Limb (tissue), 2 donors: ENCODE results near the gene PRMT3.
"Not testable (repeated sequence)": the region's sequence is repeated elsewhere in the genome, so short reads cannot be mapped to it uniquely, and the experiment has no call there.

Source experiments
- DNase-seq, 2 donors: peaks; one replicate each; pipeline ENCODE4 v3.0.0-alpha.2; 2016; ENCODE audit errors: extremely low spot score in 2 of 2

Gene PRMT3

DNA sequence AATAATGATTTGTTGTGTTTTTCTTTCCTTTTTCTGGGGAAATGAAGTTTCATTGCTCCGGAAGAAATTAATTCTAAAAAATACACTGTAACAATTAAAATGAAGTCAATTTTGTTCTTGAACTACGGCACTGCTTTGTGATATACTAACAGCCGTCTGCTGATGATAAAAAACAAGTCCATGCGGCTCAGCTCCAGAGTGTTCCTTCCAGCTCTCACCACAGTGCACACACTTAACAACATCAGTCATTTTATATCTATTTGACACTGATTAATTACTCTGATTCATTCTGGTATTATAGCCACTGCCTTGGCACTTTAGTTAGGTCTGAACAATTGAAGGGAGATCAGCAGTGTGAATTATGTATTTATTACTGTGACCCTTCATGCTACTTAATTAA is 114.5 kb downstream of the PRMT3 start:
- DNase-seq, result no peak

DNA sequence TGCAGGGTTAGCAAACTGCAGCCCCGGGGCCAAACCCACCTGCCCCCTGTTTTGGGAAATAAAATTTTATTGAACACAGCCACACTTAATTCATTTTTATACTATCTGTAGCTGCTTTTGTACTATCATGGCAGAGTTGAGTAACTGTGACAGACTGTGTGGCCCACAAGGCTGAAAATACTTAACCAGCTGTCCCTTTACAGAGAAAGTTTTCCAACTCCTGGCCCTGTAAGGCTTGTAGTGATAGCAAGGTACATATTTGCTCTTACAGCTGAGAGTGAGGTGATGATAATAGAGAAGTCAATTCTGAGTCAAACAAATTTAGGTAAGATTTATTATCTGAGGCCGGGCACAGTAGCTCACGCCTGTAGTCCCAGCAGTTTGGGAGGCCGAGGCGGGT is 124.5 kb downstream of the PRMT3 start:
- DNase-seq, result no peak

DNA sequence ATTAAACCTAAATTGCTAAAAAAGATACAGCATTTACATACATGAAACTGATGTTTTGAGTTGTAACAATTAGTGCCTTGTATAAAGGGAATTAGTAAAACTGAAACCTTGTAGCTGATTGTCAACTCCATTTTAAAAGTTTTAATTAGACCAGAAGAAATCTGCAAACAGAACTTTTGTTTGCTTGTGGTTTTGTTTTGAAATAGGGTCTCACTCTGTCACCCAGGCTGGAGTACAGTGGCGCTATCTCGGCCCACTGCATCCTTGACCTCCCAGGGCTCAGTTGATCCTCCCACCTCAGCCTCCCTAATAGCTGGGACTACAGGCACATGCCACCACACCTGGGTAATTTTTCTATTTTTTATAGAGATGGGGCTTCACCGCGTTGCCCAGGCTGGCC is 125.4 kb downstream of the PRMT3 start:
- no peak for DNase-seq

DNA sequence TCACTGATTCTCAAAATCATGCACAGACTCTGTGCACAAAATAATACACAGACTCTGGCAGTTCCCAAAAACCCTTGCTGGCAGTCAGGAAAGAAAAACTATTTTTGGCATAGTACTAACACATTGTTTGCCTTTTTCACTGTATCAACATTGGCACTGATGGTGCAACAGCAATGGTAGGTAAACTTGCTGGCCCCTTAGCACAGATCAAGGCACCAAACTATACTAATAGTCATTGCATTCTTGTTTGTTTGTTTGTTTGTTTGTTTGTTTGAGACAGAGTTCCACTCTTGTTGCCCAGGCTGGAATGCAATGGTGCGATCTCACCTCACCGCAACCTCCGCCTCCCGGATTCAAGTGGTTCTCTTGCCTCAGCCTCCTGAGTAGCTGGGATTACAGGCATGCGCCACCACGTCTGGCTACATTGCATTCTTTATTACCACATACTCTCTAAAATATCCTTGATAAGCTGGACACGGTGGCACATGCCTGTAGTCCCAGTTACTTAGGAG is 130.9 kb downstream of the PRMT3 start:
- no peak for DNase-seq

DNA sequence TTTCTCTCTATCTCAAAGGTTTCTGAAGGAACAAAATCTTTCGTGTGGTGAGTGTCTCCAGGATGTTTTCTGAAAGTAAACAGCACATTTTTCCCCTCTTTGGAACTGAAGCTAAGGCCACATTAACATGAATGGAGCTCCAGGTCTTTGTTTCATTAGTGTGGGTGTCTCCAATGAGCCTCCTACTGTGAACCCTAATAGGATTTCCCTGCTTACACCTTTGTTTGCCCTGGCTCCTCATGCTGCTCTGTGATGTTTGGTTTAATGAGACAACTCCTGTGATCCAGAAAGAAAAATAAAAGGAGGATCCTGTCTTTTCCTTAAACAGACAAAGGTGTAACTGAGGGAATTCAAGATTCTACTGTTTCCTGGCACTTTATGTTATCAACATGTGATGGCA is 135.0 kb downstream of the PRMT3 start:
- DNase-seq, result no peak

DNA sequence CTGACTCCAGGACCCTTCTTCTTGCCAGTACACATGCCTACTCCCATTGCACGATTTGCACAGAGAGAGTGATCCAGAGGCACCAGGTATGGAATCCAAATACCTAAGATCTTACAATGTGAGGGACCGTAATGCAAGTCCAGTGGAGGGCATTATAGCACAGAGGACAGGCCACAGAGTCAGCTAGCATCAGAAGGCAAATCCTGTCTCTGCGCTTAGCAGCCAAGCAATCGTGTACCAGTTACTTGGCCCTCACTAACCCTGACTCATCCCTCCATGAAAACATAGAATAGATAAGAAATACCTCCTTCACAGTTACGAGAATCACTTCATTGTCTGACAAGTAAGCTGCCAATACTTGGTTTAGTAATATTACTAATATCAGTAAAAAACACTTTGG is 142.2 kb downstream of the PRMT3 start:
- no peak for DNase-seq

DNA sequence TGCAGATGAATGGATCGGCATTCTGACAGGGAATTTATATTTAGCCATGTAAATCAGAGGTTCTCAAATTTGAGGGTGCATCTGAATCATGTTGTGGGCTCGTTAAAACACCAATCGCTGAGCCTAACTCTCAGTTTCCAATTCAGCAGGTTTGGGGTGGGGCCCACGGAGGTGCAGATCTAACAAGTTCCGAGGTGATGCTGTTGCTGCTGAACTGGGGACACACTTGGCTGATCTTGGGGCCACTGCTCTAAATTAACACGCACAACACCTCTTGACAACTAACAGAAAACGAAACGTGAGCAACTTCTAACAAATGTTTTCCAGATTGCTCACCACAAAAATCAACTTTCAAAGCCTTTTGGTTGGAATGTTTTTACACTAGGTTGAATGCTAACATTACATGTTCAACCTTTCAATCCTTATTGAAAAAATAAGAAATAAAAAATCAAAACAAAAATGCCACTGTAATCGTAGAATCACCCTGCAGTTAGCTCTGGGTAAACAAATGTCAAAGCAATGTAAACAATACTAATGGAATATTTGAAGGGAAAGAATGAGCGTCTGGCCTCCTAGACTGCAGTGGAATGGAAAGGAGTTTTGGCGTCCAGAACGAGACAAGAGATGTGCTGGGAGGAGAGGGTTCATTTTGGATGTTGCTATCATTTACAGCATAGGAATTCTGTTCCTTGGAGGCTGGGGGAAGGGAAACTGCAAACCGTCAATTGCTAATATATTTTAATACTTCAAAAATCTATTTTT is 143.6 kb downstream of the PRMT3 start:
- no peak for DNase-seq

DNA sequence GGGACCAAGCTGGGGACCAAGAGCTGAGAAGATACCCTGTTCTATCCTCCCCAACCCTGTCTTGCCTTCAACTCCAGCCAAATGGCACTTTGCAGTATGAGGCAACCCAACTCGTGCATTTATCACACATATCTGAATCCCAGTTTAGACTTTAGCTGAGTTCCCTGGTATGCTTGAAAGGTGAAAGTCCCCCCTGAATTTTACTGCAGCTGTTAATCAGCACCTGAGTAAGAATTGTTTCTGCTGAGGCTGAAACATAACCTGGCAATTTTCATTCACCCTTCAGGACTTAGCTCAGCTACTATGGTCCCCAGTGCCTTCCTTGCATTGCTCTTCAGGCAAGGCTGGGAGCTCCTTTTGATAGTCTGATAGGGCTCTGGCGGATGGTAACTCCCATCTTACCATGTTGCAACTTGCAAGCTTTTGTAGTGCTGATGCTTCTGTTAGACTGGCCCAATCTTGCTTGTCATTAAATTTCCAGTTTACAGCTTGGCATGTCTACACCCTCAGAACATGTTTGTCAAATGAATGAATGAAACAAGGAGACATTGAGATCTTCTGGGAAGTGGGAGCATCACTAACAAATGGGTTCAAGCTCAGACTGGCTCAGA is 147.9 kb downstream of the PRMT3 start:
- no peak for DNase-seq

DNA sequence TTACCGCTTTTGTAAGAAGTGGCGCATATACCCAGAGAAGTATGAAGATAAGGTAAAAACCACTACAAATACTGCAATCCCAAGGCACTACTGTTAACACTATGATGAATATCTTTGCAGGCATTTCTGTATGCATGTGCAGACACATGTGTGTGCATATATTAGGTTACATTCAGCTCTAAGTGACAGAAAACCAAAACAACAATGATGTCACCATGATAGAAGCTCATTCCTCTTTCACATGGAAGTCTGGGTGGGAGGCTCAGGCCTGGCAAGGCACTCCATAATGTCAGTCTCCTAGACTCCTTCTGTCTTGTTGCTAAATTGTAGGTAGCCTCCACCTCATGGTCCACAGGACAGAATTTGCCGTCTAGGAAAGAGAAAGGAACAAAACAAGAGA is 148.8 kb downstream of the PRMT3 start:
- no peak for DNase-seq

DNA sequence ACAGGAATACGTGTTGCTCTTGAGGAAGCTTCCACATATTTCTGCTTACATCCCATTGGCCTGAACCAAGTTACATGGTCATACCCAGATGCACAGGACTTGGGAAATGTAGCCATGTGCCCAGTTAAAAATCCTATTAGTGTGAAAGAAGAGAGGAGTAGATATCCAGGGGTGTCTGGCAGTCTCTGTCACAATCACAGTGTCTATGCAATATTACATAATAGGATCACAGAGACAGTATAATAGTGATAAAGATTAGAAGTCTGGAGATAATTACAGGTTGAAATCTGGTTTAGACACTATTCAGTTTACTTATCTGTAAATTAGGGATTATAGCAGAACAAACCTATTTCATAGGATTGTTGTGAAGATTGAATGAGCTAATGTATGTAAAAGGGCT is 149.3 kb downstream of the PRMT3 start:
- no peak for DNase-seq

DNA sequence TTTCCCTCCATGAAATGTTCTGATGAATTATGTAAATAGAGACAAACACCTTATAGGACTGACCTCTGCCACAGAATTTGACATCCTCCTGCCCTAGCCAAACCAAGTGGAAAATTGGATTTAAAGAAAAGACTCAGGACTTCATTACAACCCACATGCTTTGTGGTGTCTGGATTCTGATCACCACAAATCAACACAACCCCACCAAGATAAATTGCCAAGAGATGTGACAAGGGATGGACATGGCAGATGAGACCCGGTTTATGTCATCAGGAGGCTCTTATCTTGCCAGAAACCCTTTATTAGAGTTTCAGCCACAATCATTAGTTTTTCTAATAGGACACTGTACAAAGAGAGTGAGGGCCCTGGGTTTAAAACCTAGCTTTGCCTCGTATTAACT is 154.0 kb downstream of the PRMT3 start:
- DNase-seq, result no peak

DNA sequence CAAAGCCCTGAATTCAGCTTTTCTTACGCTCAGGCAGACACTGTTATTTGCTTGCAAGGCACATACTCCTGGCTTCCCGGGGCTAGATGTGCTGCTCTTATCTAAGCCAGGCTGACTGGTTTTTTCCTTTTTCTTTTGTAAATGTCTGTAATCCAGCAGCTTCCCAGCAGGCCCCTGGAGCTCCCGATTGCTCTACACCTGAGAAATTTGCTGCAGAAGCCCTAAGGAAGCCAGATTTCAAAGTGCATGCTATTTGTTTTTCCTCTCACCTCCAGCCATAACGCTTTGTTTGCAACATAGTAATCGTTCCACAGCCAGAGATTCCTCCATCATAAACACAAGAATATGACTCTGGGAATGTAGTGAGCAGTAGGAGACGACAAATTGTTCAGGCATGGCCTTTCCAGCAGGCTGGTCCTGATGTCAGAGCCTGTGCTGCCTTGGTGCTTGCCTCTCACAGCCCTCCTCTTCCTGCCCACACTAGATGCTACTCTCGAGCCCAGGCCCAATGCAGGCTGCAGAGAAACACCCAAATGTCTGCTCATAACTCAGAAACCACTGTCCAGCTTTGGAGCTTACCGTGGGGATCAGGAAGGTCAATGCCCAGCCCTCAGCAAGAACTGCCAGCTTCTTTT is 157.2 kb downstream of the PRMT3 start:
- no peak for DNase-seq

DNA sequence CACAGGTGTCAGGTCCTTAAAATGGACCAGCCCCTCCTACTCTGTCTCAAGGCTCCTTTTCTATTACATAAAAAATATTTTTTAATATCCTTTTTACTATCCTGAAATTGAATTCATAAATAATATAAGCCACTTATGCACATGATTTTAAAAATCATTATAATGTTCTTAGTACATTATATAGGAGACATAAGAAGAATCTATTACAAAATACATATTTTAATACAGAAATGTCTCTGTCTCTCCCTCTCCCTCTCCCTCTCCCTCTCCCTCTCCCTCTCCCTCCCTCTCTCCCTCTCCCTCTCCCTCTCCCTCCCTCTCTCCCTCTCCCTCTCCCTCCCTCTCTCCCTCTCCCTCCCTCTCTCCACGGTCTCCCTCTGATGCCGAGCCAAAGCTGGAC is 159.9 kb downstream of the PRMT3 start:
- DNase-seq, result no peak

DNA sequence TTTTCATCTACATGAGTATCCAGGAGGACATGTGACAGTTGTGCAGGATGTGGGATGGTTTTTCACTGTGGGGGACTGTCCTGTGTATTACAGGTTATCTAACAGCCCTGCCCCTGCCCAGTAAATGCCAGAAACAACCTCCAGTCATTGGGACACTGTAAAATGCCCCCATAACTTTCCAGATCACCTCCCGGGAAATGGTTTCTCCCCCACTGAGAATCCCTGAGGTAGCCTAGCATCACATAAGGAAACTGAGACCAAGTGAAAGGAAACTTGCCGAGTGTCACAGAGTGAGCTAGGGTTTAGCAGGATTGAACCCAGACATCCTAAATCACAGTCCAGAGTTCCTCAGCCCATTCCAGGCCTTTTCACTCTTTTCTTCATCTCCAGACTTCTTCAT is 163.6 kb downstream of the PRMT3 start:
- no peak for DNase-seq

DNA sequence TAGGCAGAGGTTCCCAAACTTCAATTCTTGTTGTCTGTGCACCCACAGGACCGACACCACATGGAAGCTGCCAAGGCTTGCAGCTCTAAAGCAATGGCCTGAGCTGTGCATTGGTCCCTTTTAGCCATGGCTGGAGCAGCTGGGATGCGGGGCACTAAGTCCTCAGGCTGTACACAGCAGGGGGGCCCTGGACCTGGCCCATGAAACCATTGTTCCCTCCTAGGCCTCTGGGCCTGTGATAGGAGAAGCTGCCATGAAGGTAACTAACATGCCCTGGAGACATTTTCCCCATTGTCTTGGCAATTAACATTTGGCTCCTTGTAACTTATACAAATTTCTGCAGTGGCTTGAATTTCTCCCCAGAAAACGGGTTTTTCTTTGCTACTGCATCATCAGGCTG is 168.3 kb downstream of the PRMT3 start:
- no peak for DNase-seq

DNA sequence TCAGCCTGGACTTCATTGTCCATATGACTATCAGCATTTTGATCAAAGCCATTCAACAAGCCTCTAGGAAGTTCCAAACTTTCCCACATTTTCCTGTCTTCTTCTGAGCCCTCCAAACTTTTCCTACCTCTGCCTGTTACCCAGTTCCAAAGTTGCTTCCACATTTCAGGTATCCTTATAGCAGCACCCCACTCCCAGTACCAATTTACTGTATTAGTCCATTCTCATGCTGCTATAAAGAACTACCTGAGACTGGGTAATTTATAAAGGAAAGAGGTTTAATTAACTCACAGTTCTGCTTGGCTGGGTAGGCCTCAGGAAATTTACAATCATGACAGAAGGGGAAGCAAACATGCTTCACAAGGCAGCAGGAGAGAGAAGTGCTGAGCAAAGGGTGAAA is 168.9 kb downstream of the PRMT3 start:
- not testable (repeated sequence) for DNase-seq

DNA sequence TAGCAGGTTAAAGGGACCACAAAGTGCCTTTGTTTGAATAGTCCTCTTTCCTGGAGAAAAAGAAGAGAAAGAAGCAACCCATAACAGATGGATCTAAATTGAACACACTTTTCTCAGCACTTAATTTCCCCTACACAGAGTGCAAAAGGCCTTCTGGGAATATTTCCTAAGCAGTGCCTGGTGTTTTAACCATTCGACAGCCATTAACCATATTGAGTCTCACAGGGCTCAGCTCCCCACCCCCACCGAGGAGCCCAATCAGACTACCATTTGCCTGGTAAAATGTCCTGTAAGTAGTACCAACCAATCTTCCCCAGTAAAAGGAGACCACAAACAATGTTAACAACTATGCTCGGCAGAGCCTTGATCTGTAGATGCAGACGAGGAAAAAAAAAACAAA is 171.2 kb downstream of the PRMT3 start:
- no peak for DNase-seq
